GM21423 (cell line): ENCODE measurements around the gene ETV3.

Source experiments
- ATAC-seq: cut with Tn5 transposase; IDR thresholded peaks from one replicate; pipeline ENCODE4 v1.9.1; 2021; ENCODE audit warnings: mild to moderate bottlenecking, moderate library complexity; ENCODE audit not compliant: unreplicated experiment

Gene ETV3

DNA sequence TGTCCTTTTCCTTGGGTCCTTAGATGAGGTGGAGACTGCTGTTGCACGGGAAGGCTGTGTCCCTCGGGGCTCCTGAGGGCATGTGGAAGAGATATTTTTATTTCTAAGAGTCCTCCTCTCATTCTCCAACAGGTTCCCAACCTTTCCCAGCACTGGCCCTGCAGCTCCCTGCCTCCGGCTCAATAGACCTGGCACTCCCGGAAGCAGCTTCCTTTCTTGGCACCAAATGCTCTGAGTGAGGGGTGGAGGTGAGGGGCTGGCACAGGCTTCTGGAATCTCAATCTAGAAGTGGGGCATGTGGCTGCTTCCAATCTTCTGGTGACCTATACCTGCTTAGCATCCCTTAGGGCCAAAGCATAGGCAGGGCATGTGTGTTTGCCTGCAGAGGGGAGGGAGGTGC is 43.1 kb downstream of the ETV3 start:
- ATAC-seq = no peak

DNA sequence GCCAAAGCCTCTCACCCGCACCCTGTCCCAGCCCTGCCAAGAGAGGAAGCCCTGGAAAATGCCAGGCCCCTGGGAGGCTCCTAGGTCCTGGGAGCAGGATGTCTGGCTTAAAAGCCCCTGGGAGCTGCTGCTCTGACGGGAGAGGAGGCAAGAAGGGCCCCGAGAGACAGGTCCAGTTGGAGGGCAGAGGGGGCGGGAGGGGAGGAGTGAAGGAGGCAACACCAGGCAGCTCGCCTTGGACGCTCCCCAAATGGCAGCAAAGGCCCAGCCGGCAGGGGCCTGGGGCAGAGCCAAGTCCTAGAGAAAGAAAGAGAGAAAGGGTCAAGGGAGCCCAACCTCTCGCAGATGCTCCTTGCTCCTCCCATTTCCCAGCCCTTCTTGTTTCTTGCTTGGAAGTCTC is 45.4 kb downstream of the ETV3 start:
- ATAC-seq = no peak

DNA sequence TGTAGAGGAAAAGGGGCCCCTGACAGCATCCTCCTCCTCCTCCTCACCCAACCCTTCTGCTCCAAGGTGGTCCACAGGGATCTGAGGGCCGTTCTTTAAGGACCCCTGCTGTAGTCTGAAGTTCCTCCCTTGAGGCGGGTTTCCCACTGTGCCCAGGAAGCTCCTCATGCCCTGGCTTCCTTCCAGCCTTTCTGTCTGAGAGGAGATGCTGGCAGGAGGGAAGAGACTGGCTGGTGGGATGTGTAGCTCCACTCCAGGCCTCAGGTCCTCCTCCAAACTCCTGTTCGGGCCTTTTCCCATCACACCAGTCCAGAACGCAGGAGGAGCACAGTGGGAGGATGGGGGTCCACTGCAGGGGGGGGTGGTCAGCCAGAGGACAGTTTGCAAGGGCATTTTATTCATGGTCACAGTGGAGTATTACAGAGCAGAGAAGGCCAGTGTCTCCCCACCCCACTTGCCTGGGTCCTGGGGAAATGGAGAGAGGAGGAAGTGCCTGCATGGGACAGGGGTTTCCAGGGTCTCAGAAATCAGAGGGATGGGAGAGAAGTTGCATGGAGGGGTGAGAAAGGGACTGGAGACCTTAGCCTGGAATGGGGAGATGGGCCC is 46.4 kb downstream of the ETV3 start:
- ATAC-seq = no peak

DNA sequence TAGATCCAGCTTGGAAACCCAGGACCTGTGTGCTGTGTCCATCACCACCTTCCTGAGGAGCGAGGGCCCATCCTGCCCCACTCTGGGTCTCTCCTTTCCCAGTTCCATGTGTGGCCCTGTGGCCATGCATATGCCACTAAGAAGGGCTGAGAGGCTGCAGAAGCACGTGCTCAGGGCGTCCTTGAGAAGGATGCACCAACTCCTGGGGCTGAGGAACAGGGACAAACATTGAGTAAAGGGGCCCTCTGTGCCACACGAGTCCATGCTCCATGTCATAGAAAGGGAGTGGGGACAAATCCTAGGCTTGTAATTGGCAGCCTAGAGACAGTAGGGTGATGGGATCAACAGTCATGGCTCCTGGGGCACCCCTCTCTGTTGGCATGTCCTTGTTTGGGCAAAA is 47.0 kb downstream of the ETV3 start:
- ATAC-seq = no peak

DNA sequence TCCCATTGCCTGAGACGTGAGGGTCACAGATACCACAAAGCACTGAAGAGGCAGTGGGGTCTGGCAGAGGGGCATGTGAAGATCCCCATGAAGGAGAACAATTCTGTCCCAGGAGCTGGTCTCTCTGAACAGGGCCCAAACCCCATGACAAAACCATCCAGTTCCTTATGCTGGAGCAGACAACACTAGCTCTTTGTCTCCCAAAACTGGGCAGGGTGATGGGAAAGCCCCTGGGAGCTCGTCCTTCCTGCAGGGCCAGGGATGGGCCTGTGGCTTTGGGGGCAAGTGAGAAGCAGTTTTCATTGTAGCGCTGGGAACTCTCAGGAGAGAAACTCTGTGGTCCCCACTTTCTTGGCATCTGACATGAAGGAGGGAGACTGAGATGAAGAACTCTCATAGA is 47.4 kb downstream of the ETV3 start:
- no peak for ATAC-seq

DNA sequence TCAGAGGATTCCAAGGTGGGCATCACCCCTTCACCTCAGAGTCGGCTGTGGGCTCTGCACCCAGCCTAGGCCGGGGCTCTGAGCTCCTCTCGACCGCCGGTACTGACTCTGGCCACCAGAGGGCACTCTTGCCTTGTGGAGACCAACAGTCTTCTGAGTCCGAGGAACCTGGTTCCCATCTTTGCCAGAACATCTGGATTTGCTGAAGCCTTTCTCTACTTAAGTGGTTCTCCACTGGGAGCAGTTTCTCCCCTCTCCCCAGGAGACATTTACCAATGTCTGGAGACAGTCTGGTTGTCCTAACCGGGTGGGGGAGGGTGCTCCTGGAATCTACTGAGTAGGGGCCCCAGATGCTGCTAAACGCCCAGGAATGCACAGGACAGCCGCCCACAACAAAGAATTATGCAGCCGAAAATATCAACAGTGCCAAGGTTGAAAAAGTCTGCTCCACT is 48.0 kb downstream of the ETV3 start:
- ATAC-seq = no peak

DNA sequence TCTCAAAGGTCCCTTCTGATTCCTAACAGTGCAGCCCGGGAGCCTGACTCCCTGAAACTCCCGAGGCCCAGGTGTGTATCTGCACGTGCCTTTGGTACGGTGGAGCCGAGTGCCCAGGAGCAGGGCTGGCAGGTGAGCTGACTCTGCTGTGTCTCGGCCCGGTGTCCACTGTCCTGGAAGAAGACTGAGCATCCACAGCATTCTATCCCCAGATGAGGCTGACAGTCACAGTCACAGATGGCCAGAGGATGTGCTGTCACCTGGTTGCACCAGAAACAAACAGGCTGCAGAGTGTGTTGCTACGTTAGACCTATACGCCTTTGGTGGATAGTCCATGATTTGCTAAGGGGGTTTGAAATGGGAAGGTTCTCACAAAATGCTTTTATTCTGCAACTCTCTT is 48.4 kb downstream of the ETV3 start:
- no peak for ATAC-seq

DNA sequence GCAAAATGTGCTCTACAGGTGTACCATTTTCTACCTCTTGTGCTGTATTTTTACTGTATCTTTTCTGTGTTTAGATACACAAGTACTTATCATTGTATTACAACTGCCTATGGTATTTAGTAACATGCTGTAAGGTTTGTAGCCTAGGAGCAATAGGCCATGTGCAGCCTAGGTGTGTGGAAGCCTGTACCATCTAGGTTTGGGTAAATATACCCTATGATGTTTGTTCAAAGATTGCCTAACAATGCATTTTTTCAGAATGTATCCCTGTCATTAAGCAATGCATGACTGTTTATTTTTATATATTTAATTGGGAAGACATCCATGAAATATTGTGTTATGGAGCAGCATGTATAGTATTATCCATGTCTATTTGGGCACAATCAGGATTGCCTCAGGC is 49.6 kb downstream of the ETV3 start:
- no peak for ATAC-seq

DNA sequence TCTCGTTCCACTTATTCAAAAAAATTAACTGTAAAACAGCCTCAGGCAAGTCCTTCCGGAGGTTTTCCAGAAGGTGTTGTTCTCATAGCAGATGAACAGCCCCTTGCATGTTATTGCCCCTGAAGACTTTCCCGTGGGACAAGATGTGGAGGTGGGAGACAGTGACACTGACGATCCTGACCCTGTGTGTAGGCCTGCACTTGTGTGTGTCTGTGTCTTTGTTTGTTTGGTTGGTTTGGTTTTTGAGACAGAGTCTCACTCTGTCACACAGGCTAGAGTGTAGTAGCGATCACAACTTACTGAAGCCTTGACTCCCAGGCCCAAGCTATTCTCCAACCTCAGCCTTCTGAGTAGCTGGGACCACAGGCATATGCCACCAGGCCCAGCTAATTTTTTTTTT is 51.2 kb downstream of the ETV3 start:
- no peak for ATAC-seq

DNA sequence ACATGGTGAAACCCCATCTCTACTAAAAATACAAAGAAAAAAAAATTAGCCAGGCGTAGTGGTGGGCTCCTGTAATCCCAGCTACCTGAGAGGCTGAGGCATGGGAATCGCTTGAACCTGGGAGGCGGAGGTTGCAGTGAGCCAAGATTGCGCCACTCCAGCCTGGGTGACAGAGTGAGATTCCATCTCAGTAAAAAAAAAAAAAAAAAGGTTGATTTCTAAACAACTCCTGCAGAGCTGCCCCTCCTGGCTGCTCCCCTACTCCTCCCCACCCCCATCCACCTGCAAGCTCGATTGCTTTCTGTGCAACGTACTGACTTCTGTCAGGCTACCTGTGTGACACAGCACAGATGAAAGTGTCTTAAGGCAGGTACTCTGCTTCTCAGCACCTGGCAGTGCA is 51.9 kb downstream of the ETV3 start:
- ATAC-seq = no peak

DNA sequence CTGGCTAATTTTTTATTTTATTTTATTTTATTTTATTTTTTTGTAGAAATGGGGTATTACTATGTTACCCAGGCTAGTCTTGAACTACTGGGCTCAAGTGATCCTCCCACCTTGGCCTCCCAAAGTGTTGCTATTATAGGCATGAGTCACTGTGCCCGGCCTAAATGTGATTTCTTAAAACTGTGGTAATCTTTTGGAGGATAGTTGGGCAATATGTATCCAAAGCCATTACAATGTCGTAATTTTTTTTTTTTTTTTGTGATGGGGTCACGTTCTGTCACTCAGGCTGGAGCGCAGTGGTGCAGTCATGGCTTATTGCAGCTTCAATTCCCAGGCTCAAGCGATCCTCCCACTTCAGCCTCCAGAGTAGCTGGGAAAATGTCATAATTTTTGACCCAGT is 52.8 kb downstream of the ETV3 start:
- ATAC-seq = no peak

DNA sequence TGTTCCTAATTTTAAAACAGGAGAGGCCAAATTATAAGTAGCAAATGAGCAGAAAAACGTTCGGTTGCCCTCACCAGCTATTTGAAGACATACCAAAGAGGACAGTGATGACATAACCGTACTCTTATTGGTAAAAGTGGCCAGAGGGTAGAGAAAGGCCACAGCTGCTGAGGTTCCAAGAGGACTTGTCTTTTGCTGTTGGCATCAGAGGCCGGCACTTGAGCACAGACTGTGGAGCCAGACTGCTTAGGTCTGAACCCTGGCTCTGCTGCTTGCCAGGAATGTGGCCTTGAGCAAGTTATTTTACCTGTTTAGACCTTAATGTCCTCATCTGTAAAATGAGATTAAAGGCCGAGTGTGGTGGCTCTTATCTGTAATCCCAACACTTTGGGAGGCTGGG is 53.5 kb downstream of the ETV3 start:
- no peak for ATAC-seq

DNA sequence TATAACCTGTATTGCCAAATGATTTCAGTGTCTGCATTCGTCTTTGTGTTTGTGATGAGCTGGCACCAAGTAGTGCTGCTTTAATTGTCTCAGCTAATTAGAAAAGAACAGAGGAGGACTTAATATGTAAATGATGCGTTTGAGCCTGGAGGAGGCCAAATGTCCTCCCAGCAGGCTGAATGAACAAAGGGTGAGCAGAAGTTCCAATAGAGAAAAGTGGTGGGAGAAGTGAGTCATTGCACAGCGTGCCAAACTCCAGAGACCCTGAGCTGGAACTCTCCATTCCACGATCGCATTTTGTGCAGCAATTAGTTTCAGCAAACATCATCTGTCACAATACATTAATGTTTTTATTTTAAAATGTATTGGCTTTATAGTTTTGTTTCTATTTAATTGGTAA is 56.5 kb downstream of the ETV3 start:
- ATAC-seq = no peak

DNA sequence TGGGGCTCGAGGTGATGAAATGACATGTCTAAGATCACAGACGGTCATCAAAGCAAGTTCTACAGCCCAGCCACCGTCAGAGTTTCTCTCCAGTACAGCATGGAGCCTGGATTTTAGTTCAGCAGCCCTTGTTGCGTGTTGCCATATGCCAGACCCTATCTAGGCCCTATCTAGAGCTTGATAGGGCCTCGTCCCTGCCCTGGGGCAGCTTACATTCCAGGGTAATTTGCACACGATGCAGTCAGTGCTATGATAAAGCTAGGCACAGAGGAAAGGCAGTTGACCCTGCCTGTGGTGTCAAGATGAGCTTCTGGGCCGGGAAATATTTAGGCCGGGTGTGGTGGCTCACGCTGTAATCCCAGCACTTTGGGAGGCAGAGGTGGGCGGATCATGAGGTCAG is 57.5 kb downstream of the ETV3 start:
- no peak for ATAC-seq

DNA sequence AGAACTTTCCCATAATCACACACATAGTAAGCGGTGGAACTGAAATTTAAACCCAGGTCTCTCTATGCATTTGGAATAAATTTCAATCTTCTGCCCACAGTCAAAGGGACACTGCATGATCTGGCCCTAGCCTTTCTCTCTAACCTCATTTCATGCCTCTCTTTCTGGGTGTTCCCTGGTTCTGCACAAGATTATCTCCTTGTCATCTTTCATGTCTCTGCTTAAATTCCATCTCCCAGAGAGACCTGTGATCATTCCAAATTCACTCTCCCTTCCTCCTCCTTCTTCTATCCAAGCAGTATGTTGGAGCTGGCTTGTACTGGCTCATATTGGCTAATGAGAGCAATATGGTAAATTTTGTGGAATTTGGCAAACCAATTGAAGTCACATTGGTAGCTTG is 60.8 kb downstream of the ETV3 start:
- ATAC-seq = no peak

DNA sequence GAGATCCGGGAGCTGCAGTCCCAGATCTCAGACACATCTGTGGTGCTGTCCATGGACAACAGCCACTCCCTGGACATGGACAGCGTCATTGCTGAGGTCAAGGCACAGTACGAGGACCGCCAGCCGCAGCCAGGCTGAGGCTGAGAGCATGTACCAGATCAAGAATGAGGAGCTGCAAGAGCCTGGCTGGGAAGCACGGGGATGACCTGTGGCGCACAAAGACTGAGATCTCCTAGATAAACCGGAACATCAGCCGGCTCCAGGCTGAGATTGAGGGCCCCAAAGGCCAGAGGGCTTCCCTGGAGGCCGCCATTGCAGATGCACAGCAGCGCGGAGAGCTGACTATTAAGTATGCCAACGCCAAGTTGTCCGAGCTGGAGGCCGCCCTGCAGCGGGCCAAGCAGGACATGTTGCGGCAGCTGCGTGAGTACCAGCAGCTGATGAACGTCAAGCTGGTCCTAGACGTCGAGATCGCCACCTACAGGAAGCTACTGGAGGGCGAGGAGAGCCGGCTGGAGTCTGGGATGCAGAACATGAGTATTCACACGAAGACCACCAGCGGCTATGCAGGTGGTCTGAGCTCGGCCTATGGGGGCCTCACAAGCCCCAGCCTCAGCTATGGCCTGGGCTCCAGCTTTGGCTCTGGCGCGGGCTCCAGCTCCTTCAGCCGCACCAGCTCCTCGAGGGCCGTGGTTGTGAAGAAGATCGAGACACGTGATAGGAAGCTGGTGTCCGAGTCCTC is 64.1 kb downstream of the ETV3 start:
- ATAC-seq = no peak
